Vein endothelial cell (primary cell): ENCODE results near the gene ADAD1. TPM values are rescaled to one million over a fixed set of nuclear protein-coding genes. Genes with fewer than 3 reads are reported as not detected.

Source experiments
- total RNA-seq: library from RNA; depleted of rRNA; stranded (reverse); fragments of >200 nt; gene quantifications from 2 replicates; pipeline ENCODE4 v1.2.3, GENCODE V29; 2012

Gene ADAD1
- total RNA-seq, result not detected in 2 replicates

GRCh38 chr4:122378711-122379110 lies at the start of gene ADAD1:
Gene ADAD1, plus strand, starts transcription at chr4:122379011. Its CDS starts 1,059 bp downstream, at chr4:122380070.

GRCh38 chr4:122456231-122457116 lies 77.7 kb downstream of the ADAD1 start, which contains the start of gene IL2:
Gene IL2, minus strand, starts transcription at chr4:122456725. Its CDS starts 285 bp downstream, at chr4:122456440.

Other genes starting within 250 kb of the ADAD1 start
- 79.0 and 83.7 TPM in 2 replicates for gene BLTP1, start 226.7 kb upstream of the ADAD1 start, total RNA-seq
- gene IL2, start 77.7 kb downstream of the ADAD1 start, total RNA-seq, result not detected in 2 replicates
- gene IL21, start 242.1 kb downstream of the ADAD1 start, total RNA-seq, result not detected in 2 replicates